ENCODE data around the gene SDCCAG8.

DNA sequence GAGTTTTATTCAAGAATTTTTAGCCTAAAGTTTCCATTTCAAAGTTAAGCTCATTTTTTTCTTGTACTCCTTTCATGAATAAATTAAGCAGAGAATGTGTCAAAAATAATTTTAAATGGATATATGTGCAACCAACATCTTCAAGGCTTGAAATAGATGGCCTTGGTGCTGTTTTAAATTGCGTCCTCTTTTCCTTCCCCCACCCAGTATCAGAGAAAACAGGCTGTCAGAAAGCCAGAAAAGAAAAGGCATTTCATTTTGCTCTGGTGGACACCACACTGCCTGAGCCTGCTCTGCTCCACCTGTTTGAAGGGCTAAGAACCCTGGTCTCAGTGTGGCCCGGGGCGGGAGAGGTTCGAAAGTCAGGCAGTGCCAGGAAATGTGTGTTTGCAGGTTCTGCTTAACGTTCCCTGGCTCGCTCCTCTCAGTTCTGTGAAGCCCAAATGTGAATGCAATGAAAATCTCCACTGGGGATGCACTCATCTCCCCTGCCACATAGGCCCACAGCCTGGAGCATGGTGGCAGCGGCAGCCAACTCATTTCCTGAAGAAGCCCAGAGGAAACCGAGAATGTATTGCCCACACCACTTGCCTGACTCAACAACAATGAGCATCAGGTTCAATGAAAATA is 134.4 kb downstream of the SDCCAG8 start:
- TF ChIP-seq, protein P1, sequence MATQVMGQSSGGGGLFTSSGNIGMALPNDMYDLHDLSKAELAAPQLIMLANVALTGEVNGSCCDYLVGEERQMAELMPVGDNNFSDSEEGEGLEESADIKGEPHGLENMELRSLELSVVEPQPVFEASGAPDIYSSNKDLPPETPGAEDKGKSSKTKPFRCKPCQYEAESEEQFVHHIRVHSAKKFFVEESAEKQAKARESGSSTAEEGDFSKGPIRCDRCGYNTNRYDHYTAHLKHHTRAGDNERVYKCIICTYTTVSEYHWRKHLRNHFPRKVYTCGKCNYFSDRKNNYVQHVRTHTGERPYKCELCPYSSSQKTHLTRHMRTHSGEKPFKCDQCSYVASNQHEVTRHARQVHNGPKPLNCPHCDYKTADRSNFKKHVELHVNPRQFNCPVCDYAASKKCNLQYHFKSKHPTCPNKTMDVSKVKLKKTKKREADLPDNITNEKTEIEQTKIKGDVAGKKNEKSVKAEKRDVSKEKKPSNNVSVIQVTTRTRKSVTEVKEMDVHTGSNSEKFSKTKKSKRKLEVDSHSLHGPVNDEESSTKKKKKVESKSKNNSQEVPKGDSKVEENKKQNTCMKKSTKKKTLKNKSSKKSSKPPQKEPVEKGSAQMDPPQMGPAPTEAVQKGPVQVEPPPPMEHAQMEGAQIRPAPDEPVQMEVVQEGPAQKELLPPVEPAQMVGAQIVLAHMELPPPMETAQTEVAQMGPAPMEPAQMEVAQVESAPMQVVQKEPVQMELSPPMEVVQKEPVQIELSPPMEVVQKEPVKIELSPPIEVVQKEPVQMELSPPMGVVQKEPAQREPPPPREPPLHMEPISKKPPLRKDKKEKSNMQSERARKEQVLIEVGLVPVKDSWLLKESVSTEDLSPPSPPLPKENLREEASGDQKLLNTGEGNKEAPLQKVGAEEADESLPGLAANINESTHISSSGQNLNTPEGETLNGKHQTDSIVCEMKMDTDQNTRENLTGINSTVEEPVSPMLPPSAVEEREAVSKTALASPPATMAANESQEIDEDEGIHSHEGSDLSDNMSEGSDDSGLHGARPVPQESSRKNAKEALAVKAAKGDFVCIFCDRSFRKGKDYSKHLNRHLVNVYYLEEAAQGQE (IDR thresholded peaks at IDR 0.05; ENCODE audit: insufficient read depth in 1 of 2, low read depth in 2 of 2, low read length in 1 of 2) = no peak
- TF ChIP-seq, protein P2, sequence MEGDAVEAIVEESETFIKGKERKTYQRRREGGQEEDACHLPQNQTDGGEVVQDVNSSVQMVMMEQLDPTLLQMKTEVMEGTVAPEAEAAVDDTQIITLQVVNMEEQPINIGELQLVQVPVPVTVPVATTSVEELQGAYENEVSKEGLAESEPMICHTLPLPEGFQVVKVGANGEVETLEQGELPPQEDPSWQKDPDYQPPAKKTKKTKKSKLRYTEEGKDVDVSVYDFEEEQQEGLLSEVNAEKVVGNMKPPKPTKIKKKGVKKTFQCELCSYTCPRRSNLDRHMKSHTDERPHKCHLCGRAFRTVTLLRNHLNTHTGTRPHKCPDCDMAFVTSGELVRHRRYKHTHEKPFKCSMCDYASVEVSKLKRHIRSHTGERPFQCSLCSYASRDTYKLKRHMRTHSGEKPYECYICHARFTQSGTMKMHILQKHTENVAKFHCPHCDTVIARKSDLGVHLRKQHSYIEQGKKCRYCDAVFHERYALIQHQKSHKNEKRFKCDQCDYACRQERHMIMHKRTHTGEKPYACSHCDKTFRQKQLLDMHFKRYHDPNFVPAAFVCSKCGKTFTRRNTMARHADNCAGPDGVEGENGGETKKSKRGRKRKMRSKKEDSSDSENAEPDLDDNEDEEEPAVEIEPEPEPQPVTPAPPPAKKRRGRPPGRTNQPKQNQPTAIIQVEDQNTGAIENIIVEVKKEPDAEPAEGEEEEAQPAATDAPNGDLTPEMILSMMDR (IDR thresholded peaks at IDR 0.05) = no peak
